Measurements from ENCODE around the gene LMNTD2.
A peak's percentile ranks its signal among the peaks of the same experiment; 100 is the strongest.

LMNTD2 gene

DNA sequence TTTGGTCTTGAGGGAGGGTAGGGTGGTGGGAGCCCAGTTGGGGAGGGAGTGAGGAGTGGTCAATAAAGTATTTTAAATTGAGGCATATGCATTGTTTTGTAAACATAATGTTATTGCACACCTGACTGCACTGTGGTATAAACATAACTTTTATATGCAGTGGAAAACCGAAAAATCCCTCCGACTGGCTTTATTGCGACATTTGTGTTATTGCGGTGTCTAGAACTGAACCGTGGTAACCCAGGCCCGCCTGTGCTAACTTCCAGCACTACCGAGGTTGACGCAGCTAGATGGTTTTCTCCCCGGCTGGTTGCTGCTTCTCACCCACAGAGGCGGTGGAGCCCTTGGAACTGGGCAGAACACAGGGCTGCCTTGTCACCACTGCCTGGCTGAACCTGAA is 45.9 kb downstream of the LMNTD2 start:
- DNase-seq (ENCODE audit: low read depth in 2 of 2) = no peak

DNA sequence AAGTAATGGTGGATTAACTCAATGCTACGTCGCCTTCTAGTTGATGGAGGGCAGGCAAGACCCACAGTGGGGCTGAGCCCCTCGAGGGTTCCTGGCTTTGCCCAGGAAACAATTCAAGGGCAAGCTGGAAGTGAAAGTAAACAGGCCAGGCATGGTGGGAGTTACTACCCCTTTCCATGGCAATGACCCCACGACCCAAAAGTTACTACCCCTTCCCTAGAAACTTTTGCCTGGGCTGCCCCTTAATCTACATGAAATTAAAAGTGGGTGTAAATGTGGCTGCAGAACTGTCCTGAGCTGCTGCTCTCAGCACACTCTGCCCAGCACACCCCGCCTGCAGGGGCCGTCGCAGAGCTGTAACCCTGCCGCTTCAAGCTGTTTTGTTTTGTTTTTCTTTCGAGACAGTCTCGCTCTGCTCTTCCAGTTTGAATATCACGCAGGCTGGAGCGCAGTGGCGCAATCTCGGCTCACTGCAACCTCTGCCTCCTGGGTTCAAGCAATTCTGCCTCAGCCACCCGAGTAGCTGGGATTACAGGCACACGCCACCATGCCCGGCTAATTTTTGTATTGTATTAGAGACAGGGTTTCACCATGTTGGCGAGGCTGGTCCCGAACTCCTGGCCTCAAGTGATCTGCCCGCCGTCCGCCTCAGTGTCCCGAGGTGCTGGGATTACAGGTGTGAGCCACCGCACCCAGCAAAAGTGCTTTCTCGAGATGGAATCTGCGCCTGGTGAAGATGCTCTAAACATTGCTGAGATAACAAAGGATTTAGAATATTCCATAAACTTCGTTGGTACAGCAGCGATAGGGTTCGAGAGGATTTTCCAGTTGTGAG is 47.6 kb downstream of the LMNTD2 start:
- no peak for DNase-seq (ENCODE audit: low read depth in 2 of 2)

DNA sequence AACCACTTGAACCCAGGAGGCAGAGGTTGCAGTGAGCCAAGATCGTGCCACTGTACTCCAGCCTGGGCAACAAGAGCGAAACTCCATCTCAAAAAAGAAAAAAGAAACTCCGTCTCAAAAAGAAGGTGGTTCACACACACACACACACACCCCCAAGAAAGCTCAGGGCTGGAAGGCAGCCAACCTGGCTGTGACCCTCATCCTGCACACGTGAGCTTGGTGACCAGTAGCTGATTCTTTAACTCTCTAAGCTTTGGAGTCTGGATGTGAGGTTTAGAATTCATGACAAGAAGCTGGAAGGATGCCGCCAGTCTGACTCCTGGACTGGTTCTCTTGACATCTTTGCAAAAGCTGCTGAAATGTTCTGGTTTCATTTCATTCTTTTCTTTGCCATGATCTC is 51.6 kb downstream of the LMNTD2 start:
- DNase-seq (ENCODE audit: low read depth in 2 of 2) = no peak

DNA sequence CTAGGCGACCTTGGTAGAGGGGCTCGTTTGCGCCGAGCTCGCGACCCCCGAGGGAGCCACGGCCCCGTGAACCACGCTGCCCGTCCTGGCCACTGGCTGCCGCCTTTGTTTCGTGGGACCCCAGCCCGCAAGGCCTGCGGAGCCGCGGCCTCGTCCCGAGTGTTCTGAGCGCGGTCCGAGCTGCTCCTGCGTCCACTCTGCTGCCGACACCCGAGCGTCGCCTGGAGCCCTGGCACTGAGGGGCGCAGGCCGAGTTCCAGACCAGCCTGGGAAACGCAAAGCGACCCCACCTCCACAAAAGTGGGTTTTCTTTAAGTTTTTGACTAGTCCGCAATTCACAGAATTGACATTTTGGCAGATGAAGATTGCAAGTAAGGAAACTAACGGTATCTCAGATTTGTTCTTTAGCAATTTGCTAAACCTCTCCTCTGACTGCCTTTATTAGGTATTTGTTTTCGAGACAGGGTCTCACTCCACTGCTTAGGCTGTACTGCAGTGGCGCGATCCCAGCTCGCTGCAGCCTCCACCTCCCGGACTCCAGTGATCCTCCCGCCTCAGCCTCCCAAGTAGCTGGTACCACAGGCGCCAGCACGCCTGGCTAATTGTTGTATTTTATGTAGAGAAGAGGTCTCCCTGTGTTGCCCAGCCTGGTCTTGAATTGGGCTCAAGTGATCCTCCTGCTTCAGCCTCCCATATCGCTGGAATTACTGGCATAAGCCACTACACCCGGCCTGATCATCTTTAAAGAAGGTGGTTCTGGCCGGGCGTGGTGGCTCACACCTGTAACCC is 52.6 kb downstream of the LMNTD2 start:
- DNase-seq (ENCODE audit: low read depth in 2 of 2) = no peak

DNA sequence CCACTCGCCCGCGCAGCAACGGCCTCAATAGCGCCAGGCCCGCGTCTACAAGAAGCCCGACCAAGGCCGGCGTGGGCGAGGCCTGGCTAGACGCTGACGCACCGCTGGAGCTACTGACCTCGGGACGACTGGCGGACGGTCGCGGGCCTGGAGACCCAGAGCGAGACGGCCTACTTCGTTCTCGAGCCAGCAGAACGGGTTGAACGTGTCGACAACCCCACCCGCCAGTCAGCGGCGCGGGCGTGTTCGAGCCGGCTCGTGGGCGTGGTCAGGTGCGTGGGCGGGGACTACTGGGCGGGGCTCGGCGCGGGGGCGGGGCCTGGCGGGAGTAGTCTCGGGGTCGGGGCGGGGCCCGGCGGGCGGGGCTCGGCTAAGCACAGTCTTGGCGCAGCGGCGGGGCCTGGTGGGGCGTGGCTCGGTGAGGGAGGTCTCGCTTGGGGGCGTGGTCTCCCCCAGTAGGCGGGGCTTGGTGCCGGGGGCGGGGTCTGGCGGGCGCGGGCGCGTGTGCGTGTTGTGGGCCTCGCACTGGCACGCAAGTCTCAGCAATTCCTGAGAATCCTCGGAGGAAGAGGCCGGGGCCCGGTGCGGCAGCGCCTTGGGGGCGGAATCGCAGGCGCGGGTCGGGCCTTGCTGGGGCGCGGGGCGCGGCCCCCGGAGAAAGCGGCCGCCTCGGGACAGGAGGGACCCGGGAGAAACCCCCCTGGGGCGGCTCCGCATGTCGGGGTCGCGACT is 53.4 kb downstream of the LMNTD2 start, which contains the start of gene RNH1:
Gene RNH1, minus strand, starts transcription at position 248 of the 732 bp plus-strand sequence. CDS start 5,080 bp downstream, outside the sequence.
- DNase-seq (ENCODE audit: low read depth in 2 of 2) = peak; percentile 99 to 100

DNA sequence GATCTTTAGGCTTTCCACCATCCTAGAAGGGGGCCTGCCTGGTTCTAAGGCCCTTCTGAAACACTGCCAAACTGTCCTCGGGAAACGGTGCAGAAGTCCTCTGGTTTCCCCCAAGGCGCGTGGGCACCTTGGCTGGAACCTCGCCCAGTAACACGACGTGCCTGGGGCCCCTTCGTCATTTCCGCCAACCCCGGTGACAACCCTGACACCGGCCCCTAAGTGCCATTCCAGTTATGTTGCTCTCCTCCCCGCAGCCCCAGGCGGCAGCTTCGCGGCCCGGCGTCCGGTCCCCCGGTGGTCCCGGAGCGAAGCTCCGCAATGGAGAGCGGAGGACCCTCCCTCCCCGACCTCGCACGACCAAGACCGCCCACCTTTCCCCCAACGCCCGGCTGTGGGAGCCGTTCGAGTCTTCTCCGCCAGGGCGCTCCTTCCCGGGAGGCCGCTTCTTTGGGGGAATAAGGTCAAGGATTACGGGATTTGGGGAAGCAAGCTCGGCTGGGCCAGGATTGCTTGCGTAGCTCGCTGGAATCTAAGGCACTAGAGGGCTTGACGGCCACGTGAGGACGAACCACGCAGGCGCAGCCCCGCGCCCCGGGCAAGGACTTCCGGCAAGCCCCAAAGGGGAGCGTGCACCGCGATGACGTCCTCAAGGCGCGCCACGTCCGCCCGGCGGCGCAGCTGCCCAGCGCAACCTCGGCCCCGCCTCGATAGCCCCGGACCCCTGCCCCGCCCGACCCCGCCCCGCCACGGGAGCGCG is 54.1 kb downstream of the LMNTD2 start:
- peak; percentile 96 to 97 for DNase-seq (ENCODE audit: low read depth in 2 of 2)

DNA sequence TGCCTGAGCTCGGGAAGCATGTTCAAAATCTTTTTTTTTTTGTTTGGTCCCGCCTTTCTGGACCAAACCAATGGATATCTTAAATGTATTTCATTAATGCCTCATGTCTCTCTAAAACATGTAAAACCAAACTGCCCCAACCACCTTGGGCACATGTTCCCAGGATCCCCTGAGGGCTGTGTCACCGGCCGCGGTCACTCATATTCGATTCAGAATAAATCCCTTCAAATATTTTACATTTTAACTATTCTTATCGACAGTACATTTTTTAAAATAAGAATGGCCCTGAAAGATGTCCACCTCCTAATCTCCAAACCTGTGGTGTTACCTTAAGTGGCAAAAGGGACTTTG is 55.6 kb downstream of the LMNTD2 start:
- DNase-seq (ENCODE audit: low read depth in 2 of 2) = no peak
